NCI-H2081 treated with DMSO at 0.1 percent for 48 hours (cell line): Measurements from ENCODE around the gene TLE2.

Experiments
- DNase-seq: peaks from one replicate; lab custom pipeline; 2025; lab: John Stamatoyannopoulos, UW

Gene TLE2

DNA sequence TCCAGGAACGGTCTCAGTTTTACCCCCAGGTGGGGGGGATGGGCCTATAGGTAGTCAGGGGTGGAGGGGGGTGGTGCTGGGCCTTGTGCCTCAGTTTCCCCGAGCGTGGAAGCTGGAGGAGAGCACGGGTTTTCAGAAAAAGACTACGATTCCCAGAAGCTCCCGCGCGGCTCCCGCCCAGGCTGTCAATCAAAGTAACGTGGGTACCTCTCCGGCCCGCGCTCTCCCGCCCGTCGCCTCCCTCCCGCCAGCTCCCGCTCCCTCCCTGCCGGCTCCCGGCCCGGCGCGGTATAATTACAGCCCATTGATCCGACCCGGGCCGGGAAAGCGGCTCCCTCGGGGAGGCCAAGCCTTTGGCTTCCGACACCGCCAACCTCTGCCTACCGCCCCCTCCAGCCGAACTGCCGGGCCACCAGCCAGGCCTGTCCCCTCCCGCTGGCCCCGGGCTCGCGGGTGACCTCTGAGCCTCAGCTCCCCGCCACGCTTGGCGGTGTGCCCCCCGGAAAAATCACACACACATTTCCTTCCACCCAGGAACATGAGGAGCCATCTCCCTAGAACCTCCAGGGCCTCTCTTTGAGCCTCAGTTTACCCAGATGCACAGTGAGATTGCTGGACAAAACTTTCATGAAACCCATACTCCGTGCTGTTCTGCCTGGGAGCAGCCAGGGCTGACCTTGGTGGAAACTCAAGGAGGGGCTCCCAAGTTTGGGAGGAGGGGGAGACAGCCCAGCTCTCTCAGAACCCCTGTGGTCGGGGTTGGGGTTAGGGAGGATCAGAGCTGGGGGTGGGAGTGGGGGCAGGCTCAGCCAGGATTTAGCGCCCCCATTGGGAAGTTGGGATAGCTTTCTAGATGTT is 7.3 kb upstream of the TLE2 start:
- peak; percentile 89 for DNase-seq

DNA sequence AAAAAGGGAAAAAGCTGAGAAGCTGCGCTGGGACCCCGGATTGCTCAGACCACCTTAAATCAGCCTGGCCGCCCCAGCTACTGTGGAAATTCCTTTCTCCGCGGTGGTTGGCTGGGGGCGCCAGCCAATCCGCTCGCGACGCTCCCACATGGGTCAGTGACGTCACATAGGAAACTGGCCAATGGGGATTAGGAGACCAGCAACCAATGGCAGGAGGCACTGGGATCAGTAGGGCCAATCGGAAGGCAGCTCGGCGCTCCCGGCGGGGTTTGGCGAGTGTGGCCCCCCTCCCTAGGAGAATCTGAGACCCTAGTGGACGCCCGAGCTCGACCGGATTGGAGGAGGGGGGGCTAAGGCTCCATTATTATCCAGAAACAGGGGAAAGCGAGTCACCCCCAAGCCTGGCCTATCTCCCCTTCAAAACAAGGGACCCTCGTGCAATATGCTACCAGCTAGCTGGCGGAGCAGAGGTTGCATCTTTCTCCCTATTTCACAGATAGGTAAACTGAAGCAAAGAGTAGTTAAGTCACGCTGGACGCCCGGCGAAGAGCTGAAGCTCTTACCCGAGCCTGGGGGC is 6.5 kb upstream of the TLE2 start:
- peak; percentile 94 for DNase-seq

DNA sequence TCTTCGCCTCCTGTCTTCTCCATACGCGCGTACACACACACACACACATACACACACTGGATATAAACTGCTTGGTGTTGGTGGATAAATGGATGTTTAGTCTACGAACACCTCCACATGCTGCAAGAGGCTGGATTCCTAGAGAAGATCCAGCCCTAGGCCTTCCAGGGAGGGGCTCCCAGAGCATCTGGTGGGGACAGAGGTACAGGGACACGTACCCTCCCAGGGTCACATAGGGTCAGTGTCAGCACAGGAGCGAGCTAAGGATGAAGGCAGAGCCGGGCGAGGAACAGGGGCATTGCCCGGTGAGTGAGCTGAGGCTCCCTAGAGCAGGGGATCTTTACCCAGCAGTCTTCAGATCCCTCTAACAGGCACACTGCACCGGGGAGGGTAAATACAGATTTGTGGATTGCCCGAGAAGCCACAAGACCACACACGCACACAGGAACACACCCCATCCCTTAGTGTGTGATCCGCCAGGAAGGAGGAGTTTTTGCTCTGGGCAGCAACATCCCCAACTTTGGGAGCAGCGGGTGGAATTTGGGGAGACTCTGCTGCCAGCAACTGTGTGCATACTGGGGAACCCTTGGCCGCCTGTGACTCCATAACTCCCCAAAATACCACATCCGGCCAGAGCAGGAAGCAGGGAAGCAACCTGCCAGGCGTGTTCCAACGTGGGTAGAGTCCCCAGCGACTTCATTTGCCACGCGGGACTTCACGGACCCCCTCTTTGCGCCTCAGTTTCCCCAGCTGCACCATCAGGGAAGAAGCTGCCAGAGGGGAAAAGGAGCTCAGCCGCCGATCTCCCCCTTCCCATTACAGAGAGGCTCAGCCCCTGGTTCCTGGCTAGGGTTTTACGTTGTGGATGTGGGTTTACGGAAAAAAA is 5.8 kb upstream of the TLE2 start:
- DNase-seq, result no peak

DNA sequence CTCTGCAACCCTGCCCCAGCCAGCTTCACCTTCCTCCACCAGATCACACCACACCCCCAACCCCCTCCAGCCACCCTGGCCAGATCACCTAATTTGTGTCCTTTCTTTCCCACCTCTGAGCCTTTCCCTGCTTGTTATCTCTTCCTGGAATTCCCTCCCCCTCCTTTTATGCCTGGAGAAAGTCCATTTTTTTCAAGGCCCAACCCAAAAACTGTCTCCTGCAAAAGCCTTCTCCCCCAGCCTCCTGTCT is 5.3 kb upstream of the TLE2 start:
- no peak for DNase-seq

DNA sequence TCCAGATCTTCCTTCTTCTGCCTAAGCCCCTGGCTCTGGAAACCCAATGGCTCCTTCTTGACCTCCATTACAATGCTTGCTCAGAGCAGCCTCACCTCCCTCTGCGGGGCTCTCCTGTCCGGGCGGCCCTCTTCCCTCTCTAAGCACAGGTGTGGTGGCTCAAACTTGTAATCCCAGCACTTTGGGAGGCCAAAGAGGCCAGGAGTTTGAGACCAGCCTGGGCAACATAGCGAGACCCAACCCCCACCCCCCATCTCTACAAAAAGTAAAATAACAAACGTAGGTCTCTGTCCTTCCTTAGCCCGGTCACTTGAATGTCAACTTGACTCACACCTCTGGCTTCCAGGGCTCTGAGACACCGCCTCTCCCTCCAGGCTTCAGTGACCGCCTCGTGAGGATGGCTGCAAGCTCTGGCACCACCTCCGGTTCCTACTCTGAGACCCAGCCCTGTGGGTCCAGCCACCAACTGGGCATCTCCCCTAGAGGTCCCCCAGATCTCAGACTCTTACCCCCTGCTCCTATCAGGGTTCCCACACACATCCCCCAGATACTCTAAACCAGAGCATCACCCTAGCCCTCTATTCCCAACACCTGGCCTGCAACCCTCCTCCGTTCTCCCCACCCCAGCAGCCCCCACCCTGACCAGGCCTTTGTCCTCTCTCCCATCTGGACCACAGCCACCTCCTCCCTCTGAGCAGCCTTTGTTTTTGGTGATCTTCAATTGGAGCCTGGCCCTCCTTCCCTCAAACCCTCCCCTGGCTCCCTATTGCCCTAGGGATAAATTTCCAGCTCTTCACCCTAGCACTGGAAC is 4.7 kb upstream of the TLE2 start:
- DNase-seq, result no peak

DNA sequence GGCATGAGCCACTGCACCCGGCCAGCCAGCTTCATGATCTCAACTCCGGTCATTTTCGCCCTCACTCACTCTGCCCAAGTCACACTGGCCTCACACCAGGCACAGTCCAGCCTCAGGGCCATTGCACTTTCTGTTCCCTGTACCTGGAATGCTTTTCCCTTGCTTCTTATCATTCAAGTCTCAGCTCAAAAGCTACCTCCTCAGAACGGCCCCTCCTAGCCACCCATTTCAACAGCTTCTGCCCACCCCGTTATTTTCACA is 2.5 kb upstream of the TLE2 start:
- no peak for DNase-seq

DNA sequence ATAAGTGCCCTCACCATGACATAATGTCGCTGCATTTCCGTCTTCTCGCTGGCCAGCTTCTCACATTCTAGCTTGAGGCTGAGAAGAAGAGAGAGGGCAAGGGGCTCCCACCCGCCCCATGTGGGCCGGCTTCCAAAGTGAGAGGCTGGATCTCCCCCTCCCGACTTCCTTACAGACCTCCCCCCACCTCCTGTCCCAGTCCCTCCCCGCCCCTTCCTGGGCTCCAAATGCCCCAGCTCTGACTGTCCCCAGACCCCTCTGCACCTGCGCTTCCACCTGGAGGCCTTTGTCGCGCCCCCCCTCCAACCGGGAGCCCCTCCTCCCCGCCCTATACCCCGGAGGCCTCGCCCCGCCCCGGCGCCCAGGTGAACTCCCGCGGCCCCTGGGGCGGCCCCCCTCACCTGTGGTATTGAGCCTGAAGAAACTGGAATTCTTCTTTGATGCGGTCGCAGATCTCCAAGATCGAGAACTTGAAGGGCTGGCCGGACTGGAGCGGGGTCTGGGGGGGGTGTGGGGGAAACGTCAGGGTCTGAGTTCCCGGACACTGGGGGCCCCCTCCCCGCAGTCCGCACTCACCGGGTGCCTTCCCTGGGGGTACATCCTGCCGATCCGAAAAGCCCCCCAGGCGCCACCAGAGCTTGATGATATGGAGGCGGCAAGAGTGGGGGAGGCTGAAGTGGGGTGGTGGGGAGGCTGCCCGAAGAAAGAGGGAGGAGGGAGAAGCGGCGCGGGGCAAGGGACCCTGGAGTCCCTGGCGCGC is 595 bp downstream of the TLE2 start:
- no peak for DNase-seq

DNA sequence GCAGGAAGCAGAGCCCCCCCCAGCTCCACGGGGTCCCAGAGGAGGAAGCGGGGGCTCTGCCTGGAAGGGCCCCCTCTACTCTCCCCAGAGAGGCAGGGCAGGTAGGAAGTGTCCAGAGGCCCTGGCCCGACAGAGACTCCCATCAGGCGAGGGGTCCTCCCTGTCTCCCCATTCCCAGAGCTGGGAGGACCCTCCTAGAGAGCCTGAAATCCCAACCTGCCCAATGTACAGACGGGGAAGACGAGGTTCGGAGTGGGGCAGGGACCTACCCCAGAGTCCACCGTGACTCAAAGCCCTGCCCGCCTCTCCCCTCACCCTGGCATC is 1.1 kb downstream of the TLE2 start:
- no peak for DNase-seq

DNA sequence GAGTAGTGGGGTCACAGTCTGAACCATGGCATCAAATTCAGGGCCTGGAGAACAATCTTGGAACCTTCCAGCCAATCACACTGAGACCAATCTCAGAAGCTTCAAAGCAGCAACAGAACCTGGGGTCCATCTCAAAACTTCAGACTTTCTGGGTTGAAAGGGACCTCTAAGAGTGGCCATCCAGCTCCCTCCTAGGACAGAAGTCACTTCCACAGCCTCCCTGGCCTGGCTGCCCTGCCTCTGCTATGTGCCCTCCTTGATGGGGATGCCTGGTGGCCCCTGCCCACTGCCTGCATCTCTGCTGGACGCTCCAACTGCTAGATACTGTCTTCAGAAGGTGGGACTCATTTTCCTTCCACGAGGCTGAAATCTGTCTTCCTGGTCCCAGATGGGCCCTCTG is 1.8 kb downstream of the TLE2 start:
- no peak for DNase-seq

DNA sequence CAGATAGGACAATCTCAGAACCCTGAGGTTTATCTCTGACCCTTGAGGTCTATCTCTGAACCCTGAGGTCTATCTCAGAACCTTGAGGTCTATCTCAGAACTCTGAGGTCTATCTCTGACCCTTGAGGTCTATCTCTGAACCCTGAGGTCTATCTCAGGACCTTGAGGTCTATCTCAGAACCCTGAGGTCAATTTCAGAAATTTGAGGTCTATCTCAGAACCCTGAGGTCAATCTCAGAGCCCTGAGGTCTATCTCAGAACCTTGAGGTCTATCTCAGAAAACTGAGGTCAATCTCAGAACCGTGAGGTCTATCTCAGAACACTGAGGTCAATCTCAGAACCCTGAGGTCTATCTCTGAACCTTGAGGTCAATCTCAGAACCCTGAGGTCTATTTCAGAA is 2.3 kb downstream of the TLE2 start:
- DNase-seq, result no peak

DNA sequence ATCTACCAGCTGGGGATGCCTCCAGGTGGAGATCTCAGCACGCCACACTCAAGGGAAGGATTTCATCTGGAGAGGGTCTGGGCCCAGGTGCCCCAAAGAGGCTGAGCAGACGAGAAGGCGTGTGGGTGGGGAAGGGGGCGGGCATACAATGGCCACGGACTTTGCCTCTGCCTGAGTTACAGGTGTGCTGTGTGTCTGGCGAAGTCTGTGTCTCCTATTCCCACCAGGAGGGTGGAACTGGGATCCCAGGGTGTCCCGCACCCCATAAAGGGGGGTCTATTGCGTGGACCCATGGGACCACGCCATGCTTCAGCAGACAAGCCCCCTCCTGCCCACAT is 3.6 kb downstream of the TLE2 start:
- DNase-seq, result no peak

DNA sequence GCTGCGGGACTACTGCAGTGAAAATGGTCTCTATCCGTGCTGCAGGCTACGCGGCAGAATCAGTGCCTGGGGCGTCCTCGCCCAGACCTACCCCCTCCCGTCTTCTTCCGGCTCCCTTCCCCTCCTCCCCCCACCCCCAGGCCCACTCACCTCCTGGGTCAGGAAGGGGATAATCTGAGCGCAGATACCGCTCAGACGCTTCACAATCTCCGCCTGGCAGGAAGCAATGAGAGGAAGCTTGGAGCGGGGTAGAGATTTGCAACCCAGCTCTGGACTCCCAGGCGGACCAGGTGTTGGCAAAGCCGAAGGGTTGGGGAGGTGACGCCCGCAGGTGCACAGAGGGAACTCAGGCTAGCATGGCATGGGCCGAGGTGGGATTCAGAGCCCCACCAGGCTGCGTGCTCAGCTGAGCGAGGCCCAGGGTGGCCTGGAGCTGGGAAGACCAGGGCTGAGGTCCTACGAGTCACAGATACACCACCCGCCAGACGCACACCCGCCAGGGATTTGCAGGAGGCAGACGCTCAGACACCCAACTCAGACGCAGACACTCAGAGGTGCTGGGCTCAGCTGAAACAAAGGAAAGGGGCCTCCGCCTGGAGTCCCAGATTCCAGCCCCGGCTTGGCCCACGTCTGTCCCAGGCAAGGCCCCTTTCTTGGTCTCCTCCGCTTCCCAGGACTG is 4.1 kb downstream of the TLE2 start:
- no peak for DNase-seq

DNA sequence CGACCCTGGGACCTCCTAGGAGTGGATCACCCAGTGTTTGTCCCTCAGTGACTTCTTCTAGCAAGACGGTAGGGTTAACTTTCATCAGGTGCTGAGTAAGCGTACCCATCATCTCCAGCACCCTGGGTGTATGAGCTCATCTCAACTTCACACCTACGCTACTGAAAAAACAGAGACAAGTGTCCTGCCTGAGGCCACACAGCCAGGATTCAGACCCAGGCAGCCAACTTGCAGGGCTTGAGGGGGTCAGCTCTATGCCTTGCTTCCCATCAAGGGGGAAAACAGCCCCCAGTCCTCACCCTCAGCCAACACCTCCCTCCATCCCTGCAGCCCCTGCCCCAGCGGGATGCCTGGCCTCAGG is 4.6 kb downstream of the TLE2 start:
- no peak for DNase-seq

DNA sequence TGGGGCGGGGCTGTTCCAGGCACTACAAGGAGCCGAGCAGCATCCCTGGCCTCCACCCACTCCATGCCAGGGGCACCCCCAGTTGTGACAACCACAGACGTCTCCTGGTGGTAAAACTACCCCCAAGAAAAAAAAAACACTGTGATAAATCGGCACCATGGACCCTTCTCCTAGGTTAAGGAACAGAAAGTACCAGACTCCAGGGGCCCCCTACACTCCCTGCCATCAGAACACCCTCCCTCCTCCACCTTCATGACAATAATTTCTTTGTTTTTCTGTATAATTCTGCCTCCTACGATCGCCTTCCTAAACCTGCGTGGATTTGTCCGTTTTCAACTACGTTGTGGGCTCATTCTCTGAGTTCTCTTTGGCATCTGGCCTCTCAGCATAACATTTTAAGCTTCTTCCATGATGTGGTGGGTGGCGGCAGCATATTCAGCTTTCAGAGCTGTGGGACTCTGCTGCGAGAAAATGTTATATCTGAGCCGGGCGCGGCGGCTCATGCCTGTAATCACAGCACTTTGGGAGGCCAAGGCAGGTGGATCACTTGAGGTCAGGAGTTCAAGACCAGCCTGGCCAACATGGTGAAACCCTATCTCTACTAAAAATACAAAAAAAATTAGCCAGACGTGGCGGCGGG is 8.6 kb downstream of the TLE2 start:
- no peak for DNase-seq

DNA sequence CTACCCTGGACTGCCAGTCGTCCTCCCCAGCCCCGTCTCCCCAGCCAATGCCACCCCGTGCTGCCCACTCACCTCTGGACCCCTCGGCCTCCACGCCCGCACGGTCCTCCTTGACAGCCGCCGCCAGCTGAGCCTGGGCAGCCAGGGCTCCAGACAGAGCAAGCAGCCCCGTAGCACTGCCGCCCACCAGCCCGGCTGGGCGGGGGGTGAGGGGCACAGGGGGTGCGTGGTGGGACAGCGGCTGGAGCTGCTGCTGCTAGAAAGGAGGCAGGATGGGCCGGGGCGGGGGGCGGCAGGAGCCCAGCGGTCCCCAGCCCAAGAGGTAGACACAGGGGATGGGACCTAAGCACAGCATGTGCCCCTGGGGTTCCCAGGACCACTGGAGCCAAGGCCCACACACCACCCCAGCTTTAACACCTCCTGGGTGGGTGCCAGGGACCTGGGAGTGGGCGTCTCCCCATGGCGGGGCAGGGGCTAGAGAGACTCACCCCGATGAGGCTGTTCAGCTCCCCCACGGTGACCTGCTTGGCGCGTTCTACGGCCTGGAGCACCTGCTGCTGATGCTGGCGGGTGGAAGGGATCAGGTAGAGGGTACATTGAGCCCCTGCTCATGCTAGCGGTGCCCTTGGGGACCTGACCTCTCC is 9.7 kb downstream of the TLE2 start:
- DNase-seq, result no peak

DNA sequence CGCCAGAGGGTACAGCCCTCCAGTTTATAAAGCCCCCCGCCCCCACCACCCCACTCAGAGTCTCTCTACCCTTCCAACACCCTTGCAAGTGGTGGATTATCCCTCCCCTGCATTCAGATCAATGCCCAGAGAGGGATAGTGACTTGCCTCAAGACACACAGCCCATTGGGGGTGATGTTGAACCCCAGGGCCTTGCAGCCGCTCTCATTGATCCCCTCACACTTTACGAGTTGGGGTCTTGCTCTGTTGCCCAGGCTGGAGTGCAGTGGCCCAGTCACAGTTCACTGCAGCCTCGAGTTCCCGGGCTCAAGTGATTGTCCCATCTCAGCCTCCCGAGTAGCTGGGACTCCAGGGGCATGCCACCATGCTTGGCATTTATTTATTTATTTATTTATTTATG is 11.2 kb downstream of the TLE2 start:
- DNase-seq, result no peak

DNA sequence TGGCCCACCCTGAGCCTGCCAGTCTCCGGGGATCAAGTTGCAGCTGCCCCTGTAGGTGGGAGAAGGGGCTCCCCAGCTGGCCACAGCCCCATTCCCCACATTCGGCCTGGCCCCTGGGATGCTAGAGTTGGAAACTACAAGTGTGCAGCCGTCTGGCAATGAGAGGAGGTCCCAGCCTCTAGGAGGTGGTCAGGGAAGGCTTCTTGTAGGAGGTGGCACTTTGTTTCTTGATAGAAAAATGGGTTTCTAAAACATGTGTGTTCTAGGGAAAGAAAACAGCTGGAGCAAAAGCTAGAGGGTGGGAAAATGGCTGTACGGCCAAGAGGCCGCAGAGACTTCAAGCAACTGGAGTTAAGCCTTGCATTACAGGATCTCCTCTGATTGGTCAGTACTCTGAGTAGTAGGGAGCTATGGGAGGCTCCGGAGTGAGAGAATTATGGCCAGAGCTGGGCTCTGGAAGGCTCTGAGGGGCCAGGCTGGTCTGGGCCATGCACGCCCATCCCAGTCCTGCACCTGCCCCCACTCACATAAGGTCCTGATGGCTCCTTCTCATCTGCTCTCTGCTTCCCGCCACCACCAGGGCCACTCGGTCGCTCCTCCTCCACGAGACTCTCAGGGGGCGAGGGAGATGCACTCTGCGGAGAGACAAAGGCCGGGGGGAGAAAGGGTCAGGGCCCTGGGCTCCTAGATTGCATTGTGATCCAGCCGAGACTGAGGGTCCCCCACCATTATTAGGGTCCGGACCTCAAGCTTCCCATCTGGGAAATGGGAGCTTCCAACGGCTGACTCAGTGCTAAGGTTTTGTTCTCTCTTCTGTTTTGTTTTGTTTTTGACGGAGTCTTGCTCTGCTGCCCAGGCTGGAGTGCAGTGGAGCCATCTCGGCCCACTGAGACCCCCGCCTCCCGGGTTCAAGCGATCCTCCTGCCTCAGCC is 13.7 kb downstream of the TLE2 start:
- DNase-seq, result no peak

DNA sequence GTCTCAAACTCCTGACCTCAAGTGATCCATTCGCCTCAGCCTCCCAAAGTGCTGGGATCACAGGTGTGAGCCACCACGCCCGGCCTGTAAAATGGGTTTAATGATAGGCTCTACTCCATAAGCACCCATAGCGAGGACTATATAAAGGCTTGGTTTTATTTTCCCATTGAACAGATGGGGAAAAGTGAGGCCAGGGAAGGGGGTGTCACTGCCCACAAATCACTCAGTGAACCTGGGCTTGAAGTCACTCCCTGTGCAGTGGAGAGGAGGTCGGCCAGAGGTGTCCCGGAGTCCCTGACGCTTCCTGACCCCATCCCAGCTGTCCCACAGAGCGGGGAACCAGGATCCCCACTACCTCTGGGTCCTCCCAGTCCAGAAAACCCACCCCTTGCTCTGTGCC is 14.9 kb downstream of the TLE2 start:
- DNase-seq, result no peak

DNA sequence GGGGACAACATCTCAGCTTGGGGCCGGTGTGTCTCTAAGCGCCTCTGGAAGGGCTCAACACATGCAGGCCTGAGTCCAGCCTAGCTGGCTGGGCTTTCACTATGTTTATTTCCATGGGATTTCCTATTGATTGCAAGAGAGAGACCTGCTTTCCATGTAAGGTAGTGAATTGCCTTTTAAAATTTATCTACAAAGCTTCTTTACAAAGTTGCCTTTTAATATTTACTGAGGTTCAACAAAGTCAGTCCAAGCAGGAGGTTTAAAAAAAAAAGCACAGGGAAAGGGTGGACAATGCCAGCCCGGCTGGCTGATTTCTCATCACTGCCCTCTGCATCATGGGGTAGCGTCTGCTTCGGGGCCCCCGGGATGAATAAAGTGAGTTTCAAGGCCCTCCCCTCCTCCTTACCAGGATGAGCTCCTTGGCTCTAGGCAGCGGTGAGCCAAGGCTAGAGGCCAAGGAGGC is 15.8 kb downstream of the TLE2 start:
- no peak for DNase-seq
